ENCODE data around the gene GLB1L3. TPM values are rescaled to one million over a fixed set of nuclear protein-coding genes. Genes with fewer than 3 reads are reported as not detected.
A peak's percentile ranks its signal among the peaks of the same experiment; 100 is the strongest.
"Not testable (repeated sequence)": the region's sequence is repeated elsewhere in the genome, so short reads cannot be mapped to it uniquely, and the experiment has no call there.

The GLB1L3 gene
- total and polyA plus RNA-seq, 3 donors from 2014 or later = 13.2 to 21.3 (median 15.6) TPM

GRCh38 chr11:134253188-134253993 lies 22.8 kb upstream of the GLB1L3 start, which contains the start of the genes ACAD8 and THYN1:
Gene ACAD8 (plus strand): TSS chr11:134253568. CDS start chr11:134253601, 33 bp downstream.
Gene THYN1 (minus strand): TSS chr11:134253352. CDS start chr11:134252882, 470 bp downstream.
- 1% methylated on average over 13 to 35 of the region's 70 CpGs for WGBS, 2 donors
- H3K4me1 ChIP-seq = peaks cover 10% of the 10 kb centered on the region
- no peak for TF ChIP-seq POLR2A (IDR thresholded peaks at IDR 0.05)
- TF ChIP-seq, protein P1, sequence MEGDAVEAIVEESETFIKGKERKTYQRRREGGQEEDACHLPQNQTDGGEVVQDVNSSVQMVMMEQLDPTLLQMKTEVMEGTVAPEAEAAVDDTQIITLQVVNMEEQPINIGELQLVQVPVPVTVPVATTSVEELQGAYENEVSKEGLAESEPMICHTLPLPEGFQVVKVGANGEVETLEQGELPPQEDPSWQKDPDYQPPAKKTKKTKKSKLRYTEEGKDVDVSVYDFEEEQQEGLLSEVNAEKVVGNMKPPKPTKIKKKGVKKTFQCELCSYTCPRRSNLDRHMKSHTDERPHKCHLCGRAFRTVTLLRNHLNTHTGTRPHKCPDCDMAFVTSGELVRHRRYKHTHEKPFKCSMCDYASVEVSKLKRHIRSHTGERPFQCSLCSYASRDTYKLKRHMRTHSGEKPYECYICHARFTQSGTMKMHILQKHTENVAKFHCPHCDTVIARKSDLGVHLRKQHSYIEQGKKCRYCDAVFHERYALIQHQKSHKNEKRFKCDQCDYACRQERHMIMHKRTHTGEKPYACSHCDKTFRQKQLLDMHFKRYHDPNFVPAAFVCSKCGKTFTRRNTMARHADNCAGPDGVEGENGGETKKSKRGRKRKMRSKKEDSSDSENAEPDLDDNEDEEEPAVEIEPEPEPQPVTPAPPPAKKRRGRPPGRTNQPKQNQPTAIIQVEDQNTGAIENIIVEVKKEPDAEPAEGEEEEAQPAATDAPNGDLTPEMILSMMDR (IDR thresholded peaks at IDR 0.05) = peak; percentile 23 to 57 (median 38)
- no peaks in the 10 kb centered on the region for H3K36me3 ChIP-seq (ENCODE audit: low read depth, missing control alignments)
- intact Hi-C loops (cut with DNase I; ENCODE audit: low total_unique reads) = no loop called here
- DNase-seq = peak; percentile 98
- H3K4me3 ChIP-seq = peak within 1 kb of the TSS; percentile 94 to 95
- no peaks in the 10 kb centered on the region for H3K27me3 ChIP-seq
- H3K27ac ChIP-seq = peak within 1 kb of the TSS; percentile 51 to 74
- no peaks in the 10 kb centered on the region for H3K9me3 ChIP-seq

DNA sequence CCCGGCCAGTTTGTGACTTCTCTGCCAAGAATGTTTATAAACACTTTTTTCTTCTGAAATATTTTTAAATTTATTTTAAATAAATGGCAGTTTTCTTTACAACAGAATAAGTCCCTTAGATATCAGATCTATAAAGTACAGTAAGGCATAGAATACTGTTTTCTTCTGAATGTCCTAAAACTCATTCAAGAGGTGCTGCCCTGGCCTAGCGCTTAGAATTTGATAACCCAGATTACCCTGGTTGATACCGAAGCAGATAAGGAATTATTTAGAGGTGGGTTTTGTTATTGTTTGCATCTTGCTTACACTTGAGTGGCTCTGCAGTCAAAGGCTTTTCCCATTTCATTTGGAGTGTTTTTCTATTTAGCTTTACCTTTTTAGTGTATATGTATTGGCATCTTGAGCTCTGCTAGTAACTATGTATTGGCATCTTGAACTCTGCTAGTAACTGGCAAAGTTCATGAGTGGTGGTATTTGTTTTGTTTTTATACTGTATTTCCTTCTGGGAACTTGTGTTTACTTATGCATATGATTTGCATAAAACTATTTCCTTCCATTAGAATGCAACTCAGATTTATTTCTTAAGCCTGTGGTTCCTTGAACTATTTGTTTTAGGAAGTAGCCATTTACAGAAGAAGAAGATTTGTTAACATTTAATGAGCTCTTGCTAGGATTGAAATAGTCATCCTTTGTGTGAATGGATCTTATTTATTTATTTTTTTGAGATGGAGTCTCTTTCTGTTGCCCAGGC lies 21.6 kb upstream of the GLB1L3 start:
- intact Hi-C loops (cut with DNase I; ENCODE audit: low total_unique reads) = no loop called here
- Histone ChIP-seq H3K9me3 (no peaks in the 10 kb centered on the region), H3K27ac (no peak overlapping the region), H3K4me1 (peaks cover 10% of the 10 kb centered on the region), H3K4me3 (peak overlapping the region in 1 of 2 donors; percentile 95), H3K36me3 (ENCODE audit: low read depth, missing control alignments) (no peaks in the 10 kb centered on the region), H3K27me3 (no peaks in the 10 kb centered on the region)
- WGBS, 2 donors = 55 to 56% methylated on average over 3 of the region's 3 CpGs
- no peak for DNase-seq
- TF ChIP-seq, protein P1 (IDR thresholded peaks at IDR 0.05) = no peak
- TF ChIP-seq POLR2A (IDR thresholded peaks at IDR 0.05) = no peak

GRCh38 chr11:134255184-134255561 lies 21.0 kb upstream of the GLB1L3 start:
- H3K4me3 ChIP-seq; H3K27me3 ChIP-seq; H3K4me1 ChIP-seq; intact Hi-C loops (cut with DNase I; ENCODE audit: low total_unique reads); H3K27ac ChIP-seq; H3K36me3 ChIP-seq (ENCODE audit: low read depth, missing control alignments); DNase-seq; H3K9me3 ChIP-seq: not testable (repeated sequence)
- 92 to 95% methylated on average over 5 of the region's 5 CpGs for WGBS, 2 donors

DNA sequence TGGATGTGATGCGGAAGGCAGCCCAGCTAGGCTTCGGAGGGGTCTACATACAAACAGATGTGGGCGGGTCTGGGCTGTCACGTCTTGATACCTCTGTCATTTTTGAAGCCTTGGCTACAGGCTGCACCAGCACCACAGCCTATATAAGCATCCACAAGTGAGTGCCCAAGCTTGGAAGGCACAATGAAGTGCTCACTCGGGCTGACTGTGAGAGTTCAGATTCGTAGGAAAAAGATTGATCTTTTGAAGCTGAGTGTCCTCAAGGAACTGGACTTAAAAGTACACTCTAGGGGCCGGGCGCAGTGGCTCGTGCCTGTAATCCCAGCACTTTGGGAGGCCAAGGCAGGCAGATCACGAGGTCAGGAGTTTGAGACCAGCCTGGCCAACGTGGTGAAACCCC lies 19.1 kb upstream of the GLB1L3 start:
- intact Hi-C loops (cut with DNase I; ENCODE audit: low total_unique reads) = no loop called here
- WGBS, 2 donors = 90 to 95% methylated on average over 11 of the region's 11 CpGs
- Histone ChIP-seq H3K9me3 (no peaks in the 10 kb centered on the region), H3K27ac (no peak overlapping the region), H3K27me3 (no peaks in the 10 kb centered on the region), H3K4me3 (no peak overlapping the region), H3K4me1 (peaks cover 4% of the 10 kb centered on the region), H3K36me3 (ENCODE audit: low read depth, missing control alignments) (no peaks in the 10 kb centered on the region)
- TF ChIP-seq, protein P1 (IDR thresholded peaks at IDR 0.05) = no peak
- TF ChIP-seq POLR2A (IDR thresholded peaks at IDR 0.05) = no peak
- DNase-seq = no peak

DNA sequence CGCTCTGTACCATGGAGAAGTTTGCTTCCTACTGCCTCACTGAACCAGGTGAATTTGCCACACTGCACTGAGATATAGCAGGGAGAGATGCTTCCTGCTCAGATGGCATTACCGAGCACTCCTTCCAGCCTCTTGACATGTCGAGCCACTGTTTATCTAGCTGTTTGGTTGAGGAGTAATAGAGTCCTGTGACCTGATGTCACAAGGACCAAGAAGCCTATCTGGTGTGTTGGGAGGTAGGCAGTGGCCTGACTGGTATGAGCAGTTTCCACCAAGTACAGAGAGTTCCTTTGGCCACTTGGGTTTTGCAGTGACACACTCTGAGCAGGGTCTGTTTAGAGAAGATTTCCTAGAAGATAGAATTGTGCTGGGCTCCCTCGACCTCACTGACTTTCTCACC lies 17.6 kb upstream of the GLB1L3 start:
- no peak overlapping the region for H3K27ac ChIP-seq
- H3K27me3 ChIP-seq = no peaks in the 10 kb centered on the region
- no peak overlapping the region for H3K4me3 ChIP-seq
- no peak for TF ChIP-seq POLR2A (IDR thresholded peaks at IDR 0.05)
- TF ChIP-seq, protein P1 (IDR thresholded peaks at IDR 0.05) = no peak
- no peak for DNase-seq
- no peaks in the 10 kb centered on the region for H3K4me1 ChIP-seq
- H3K9me3 ChIP-seq = no peaks in the 10 kb centered on the region
- WGBS, 2 donors = 83 to 92% methylated on average over 4 of the region's 4 CpGs
- H3K36me3 ChIP-seq (ENCODE audit: low read depth, missing control alignments) = no peaks in the 10 kb centered on the region
- intact Hi-C loops (cut with DNase I; ENCODE audit: low total_unique reads) = no loop called here
